ENCODE results near the gene APOC3.

APOC3 gene

DNA sequence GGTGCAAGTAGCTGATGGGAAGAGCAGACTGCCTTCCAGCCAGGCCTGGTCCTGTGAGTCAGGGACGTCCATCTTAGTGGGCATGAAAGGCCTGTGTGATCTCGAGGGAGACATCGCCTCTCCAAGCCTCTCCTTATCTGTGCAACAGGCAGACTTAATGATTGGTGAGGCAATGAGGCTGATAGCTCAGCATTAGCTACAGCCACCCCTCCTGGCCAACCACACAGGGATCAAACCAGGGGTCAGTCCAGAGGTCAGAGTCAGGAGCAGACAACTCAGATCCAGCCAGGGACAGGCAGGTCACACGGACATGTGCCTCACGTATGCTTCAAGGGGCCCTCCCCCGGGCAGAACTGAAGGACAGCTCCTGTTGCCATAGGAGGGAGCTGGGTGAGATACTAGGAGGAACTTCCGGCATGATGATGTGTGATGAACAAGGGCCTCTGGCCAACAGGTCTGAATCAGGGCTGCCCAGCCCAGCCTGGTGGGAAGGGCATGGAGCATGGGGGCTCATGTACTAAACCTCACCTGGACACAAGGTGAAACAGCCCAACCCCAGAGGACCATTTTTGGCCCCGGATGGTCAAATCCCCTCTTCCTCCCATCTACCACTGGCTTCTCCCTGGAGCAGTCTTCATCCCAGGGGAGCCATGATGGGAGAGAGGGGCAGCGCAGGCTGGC lies 2.8 kb upstream of the APOC3 start:
- TF ChIP-seq SUZ12 (IDR thresholded peaks at IDR 0.05; ENCODE audit: extremely low read depth, insufficient read depth, insufficient read length): no peak
- no peak for TF ChIP-seq YY1 (IDR thresholded peaks at IDR 0.05; ENCODE audit: insufficient read depth, insufficient read length)
- TF ChIP-seq ZNF274 (IDR thresholded peaks at IDR 0.05; ENCODE audit: low read depth, low read length): no peak
- H3K9ac ChIP-seq (ENCODE audit: insufficient read length, low read depth): no peak overlapping the region
- DNase-seq (ENCODE audit: low read depth, low spot score): no peak
- peaks cover 11% of the 10 kb centered on the region for H3K27me3 ChIP-seq (ENCODE audit: insufficient read depth, insufficient read length)
- no peaks in the 10 kb centered on the region for H3K36me3 ChIP-seq (ENCODE audit: insufficient read depth, insufficient read length, low read length)
- H3K4me3 ChIP-seq (ENCODE audit: insufficient read length, low read depth): no peak overlapping the region
- no peaks in the 10 kb centered on the region for H3K9me3 ChIP-seq (ENCODE audit: insufficient read depth, low read length)
- peaks cover 18% of the 10 kb centered on the region for H3K4me1 ChIP-seq (ENCODE audit: insufficient read depth, insufficient read length)

DNA sequence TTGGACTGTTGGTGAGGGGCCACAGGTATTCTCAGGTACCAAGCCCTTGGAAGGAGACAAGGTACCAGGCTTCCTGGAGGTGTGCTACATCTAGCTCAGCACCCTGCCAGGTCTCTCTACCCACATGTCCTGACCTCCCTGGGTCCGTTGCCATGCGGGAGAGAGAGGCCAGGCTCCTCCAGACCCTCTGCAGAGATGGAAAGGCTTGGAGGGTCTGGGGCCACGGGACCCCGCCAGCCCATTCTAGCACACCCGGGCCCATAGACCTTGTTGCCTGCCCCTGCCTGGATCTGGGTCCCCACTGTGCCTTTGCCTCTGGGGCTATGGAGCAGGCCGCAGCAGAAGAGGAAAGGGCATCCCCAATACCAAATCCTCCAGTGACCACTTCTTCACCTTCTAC lies 2.2 kb upstream of the APOC3 start:
- H3K9ac ChIP-seq (ENCODE audit: insufficient read length, low read depth): no peak overlapping the region

DNA sequence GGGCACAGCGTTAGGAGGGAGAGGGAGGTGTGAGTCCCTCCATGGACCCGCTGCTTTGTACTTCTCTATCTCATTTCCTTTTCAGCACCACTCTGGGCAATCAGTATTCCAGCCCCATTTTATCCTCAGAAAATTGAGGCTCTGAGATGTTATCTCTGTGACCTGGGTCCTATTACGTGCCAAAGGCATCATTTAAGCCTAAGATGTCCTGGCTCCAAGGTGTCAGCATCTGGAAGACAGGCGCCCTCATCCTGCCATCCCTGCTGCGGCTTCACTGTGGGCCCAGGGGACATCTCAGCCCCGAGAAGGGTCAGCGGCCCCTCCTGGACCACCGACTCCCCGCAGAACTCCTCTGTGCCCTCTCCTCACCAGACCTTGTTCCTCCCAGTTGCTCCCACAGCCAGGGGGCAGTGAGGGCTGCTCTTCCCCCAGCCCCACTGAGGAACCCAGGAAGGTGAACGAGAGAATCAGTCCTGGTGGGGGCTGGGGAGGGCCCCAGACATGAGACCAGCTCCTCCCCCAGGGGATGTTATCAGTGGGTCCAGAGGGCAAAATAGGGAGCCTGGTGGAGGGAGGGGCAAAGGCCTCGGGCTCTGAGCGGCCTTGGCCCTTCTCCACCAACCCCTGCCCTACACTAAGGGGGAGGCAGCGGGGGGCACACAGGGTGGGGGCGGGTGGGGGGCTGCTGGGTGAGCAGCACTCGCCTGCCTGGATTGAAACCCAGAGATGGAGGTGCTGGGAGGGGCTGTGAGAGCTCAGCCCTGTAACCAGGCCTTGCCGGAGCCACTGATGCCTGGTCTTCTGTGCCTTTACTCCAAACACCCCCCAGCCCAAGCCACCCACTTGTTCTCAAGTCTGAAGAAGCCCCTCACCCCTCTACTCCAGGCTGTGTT lies 829 bp upstream of the APOC3 start:
- peaks cover 11% of the 10 kb centered on the region for H3K27me3 ChIP-seq (ENCODE audit: insufficient read depth, insufficient read length)
- no peak overlapping the region for H3K4me3 ChIP-seq (ENCODE audit: insufficient read length, low read depth)
- H3K36me3 ChIP-seq (ENCODE audit: insufficient read depth, insufficient read length, low read length): no peaks in the 10 kb centered on the region
- no peaks in the 10 kb centered on the region for H3K9me3 ChIP-seq (ENCODE audit: insufficient read depth, low read length)
- no peak for DNase-seq (ENCODE audit: low read depth, low spot score)
- no peak overlapping the region for H3K9ac ChIP-seq (ENCODE audit: insufficient read length, low read depth)
- no peak for TF ChIP-seq YY1 (IDR thresholded peaks at IDR 0.05; ENCODE audit: insufficient read depth, insufficient read length)
- no peak for TF ChIP-seq ZNF274 (IDR thresholded peaks at IDR 0.05; ENCODE audit: low read depth, low read length)
- no peak for TF ChIP-seq SUZ12 (IDR thresholded peaks at IDR 0.05; ENCODE audit: extremely low read depth, insufficient read depth, insufficient read length)
- peaks cover 15% of the 10 kb centered on the region for H3K4me1 ChIP-seq (ENCODE audit: insufficient read depth, insufficient read length)

More for the DNA sequence above, 2.2 kb upstream of the APOC3 start:
- Histone ChIP-seq H3K27me3 (ENCODE audit: insufficient read depth, insufficient read length) (peaks cover 11% of the 10 kb centered on the region), H3K36me3 (ENCODE audit: insufficient read depth, insufficient read length, low read length) (no peaks in the 10 kb centered on the region), H3K4me1 (ENCODE audit: insufficient read depth, insufficient read length) (peaks cover 18% of the 10 kb centered on the region), H3K9me3 (ENCODE audit: insufficient read depth, low read length) (no peaks in the 10 kb centered on the region), H3K4me3 (ENCODE audit: insufficient read length, low read depth) (no peak overlapping the region)
- TF ChIP-seq YY1 (IDR thresholded peaks at IDR 0.05; ENCODE audit: insufficient read depth, insufficient read length) (no peak), ZNF274 (IDR thresholded peaks at IDR 0.05; ENCODE audit: low read depth, low read length) (no peak), SUZ12 (IDR thresholded peaks at IDR 0.05; ENCODE audit: extremely low read depth, insufficient read depth, insufficient read length) (no peak)
- no peak for DNase-seq (ENCODE audit: low read depth, low spot score)

DNA sequence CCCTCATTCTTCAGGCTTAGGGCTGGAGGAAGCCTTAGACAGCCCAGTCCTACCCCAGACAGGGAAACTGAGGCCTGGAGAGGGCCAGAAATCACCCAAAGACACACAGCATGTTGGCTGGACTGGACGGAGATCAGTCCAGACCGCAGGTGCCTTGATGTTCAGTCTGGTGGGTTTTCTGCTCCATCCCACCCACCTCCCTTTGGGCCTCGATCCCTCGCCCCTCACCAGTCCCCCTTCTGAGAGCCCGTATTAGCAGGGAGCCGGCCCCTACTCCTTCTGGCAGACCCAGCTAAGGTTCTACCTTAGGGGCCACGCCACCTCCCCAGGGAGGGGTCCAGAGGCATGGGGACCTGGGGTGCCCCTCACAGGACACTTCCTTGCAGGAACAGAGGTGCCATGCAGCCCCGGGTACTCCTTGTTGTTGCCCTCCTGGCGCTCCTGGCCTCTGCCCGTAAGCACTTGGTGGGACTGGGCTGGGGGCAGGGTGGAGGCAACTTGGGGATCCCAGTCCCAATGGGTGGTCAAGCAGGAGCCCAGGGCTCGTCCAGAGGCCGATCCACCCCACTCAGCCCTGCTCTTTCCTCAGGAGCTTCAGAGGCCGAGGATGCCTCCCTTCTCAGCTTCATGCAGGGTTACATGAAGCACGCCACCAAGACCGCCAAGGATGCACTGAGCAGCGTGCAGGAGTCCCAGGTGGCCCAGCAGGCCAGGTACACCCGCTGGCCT lies 641 bp downstream of the APOC3 start:
- H3K9me3 ChIP-seq (ENCODE audit: insufficient read depth, low read length): no peaks in the 10 kb centered on the region
- H3K4me3 ChIP-seq (ENCODE audit: insufficient read length, low read depth): no peak overlapping the region
- DNase-seq (ENCODE audit: low read depth, low spot score): no peak
- peaks cover 11% of the 10 kb centered on the region for H3K27me3 ChIP-seq (ENCODE audit: insufficient read depth, insufficient read length)
- H3K9ac ChIP-seq (ENCODE audit: insufficient read length, low read depth): no peak overlapping the region
- TF ChIP-seq YY1 (IDR thresholded peaks at IDR 0.05; ENCODE audit: insufficient read depth, insufficient read length) (no peak), ZNF274 (IDR thresholded peaks at IDR 0.05; ENCODE audit: low read depth, low read length) (no peak), SUZ12 (IDR thresholded peaks at IDR 0.05; ENCODE audit: extremely low read depth, insufficient read depth, insufficient read length) (no peak)
- peaks cover 18% of the 10 kb centered on the region for H3K4me1 ChIP-seq (ENCODE audit: insufficient read depth, insufficient read length)
- H3K36me3 ChIP-seq (ENCODE audit: insufficient read depth, insufficient read length, low read length): no peaks in the 10 kb centered on the region

DNA sequence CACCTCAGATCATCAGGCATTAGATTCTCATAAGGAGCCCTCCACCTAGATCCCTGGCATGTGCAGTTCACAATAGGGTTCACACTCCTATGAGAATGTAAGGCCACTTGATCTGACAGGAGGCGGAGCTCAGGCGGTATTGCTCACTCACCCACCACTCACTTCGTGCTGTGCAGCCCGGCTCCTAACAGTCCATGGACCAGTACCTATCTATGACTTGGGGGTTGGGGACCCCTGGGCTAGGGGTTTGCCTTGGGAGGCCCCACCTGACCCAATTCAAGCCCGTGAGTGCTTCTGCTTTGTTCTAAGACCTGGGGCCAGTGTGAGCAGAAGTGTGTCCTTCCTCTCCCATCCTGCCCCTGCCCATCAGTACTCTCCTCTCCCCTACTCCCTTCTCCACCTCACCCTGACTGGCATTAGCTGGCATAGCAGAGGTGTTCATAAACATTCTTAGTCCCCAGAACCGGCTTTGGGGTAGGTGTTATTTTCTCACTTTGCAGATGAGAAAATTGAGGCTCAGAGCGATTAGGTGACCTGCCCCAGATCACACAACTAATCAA lies 2.2 kb downstream of the APOC3 start:
- no peaks in the 10 kb centered on the region for H3K9me3 ChIP-seq (ENCODE audit: insufficient read depth, low read length)
- no peak for TF ChIP-seq YY1 (IDR thresholded peaks at IDR 0.05; ENCODE audit: insufficient read depth, insufficient read length)
- TF ChIP-seq SUZ12 (IDR thresholded peaks at IDR 0.05; ENCODE audit: extremely low read depth, insufficient read depth, insufficient read length): no peak
- no peak for TF ChIP-seq ZNF274 (IDR thresholded peaks at IDR 0.05; ENCODE audit: low read depth, low read length)
- no peak overlapping the region for H3K9ac ChIP-seq (ENCODE audit: insufficient read length, low read depth)
- H3K36me3 ChIP-seq (ENCODE audit: insufficient read depth, insufficient read length, low read length): no peaks in the 10 kb centered on the region
- H3K27me3 ChIP-seq (ENCODE audit: insufficient read depth, insufficient read length): no peaks in the 10 kb centered on the region
- DNase-seq (ENCODE audit: low read depth, low spot score): no peak
- peaks cover 22% of the 10 kb centered on the region for H3K4me1 ChIP-seq (ENCODE audit: insufficient read depth, insufficient read length)
- H3K4me3 ChIP-seq (ENCODE audit: insufficient read length, low read depth): no peak overlapping the region

DNA sequence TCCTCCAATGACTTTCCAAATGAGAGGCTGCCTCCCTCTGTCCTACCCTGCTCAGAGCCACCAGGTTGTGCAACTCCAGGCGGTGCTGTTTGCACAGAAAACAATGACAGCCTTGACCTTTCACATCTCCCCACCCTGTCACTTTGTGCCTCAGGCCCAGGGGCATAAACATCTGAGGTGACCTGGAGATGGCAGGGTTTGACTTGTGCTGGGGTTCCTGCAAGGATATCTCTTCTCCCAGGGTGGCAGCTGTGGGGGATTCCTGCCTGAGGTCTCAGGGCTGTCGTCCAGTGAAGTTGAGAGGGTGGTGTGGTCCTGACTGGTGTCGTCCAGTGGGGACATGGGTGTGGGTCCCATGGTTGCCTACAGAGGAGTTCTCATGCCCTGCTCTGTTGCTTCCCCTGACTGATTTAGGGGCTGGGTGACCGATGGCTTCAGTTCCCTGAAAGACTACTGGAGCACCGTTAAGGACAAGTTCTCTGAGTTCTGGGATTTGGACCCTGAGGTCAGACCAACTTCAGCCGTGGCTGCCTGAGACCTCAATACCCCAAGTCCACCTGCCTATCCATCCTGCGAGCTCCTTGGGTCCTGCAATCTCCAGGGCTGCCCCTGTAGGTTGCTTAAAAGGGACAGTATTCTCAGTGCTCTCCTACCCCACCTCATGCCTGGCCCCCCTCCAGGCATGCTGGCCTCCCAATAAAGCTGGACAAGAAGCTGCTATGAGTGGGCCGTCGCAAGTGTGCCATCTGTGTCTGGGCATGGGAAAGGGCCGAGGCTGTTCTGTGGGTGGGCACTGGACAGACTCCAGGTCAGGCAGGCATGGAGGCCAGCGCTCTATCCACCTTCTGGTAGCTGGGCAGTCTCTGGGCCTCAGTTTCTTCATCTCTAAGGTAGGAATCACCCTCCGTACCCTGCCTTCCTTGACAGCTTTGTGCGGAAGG lies 2.9 kb downstream of the APOC3 start:
- no peak for TF ChIP-seq ZNF274 (IDR thresholded peaks at IDR 0.05; ENCODE audit: low read depth, low read length)
- no peak for TF ChIP-seq SUZ12 (IDR thresholded peaks at IDR 0.05; ENCODE audit: extremely low read depth, insufficient read depth, insufficient read length)
- no peak for TF ChIP-seq YY1 (IDR thresholded peaks at IDR 0.05; ENCODE audit: insufficient read depth, insufficient read length)
- Histone ChIP-seq H3K27me3 (ENCODE audit: insufficient read depth, insufficient read length) (no peaks in the 10 kb centered on the region), H3K9ac (ENCODE audit: insufficient read length, low read depth) (no peak overlapping the region), H3K4me3 (ENCODE audit: insufficient read length, low read depth) (no peak overlapping the region), H3K4me1 (ENCODE audit: insufficient read depth, insufficient read length) (peaks cover 23% of the 10 kb centered on the region), H3K36me3 (ENCODE audit: insufficient read depth, insufficient read length, low read length) (no peaks in the 10 kb centered on the region), H3K9me3 (ENCODE audit: insufficient read depth, low read length) (no peaks in the 10 kb centered on the region)
- no peak for DNase-seq (ENCODE audit: low read depth, low spot score)
